HG02884 (cell line): ENCODE data around the gene HRH1.
"Not testable (repeated sequence)": the region's sequence is repeated elsewhere in the genome, so short reads cannot be mapped to it uniquely, and the experiment has no call there.

Experiments used
- ATAC-seq: cut with Tn5 transposase; IDR thresholded peaks from one replicate; pipeline ENCODE4 v1.9.1; 2021; ENCODE audit warnings: mild to moderate bottlenecking, moderate library complexity; ENCODE audit not compliant: unreplicated experiment

HRH1 gene

GRCh38 chr3:11140030-11140712 lies 14.1 kb upstream of the HRH1 start:
- peak; percentile 94 for ATAC-seq

- peak; percentile 25 for ATAC-seq
Observed at GRCh38 chr3:11140713-11141104, 13.6 kb upstream of the HRH1 start.

GRCh38 chr3:11143476-11143875 lies 10.8 kb upstream of the HRH1 start:
- no peak for ATAC-seq

- no peak for ATAC-seq
Observed at GRCh38 chr3:11144996-11145395, 9.3 kb upstream of the HRH1 start.

- ATAC-seq: no peak
Observed at GRCh38 chr3:11145888-11146287, 8.4 kb upstream of the HRH1 start.

- ATAC-seq: no peak
Observed at GRCh38 chr3:11146773-11147660, 7.3 kb upstream of the HRH1 start.

- no peak for ATAC-seq
Observed at GRCh38 chr3:11150256-11150655, 4.0 kb upstream of the HRH1 start.

GRCh38 chr3:11152301-11152700 lies 2.0 kb upstream of the HRH1 start:
- no peak for ATAC-seq

- ATAC-seq: no peak
Observed at GRCh38 chr3:11154953-11155325, 646 bp downstream of the HRH1 start.

- no peak for ATAC-seq
Observed at GRCh38 chr3:11155341-11156025, 1.2 kb downstream of the HRH1 start.

- ATAC-seq: no peak
Observed at GRCh38 chr3:11156026-11156410, 1.7 kb downstream of the HRH1 start.

- no peak for ATAC-seq
Observed at GRCh38 chr3:11157421-11157820, 3.1 kb downstream of the HRH1 start.

GRCh38 chr3:11159421-11159904 lies 5.2 kb downstream of the HRH1 start:
- ATAC-seq: no peak

GRCh38 chr3:11161666-11162065 lies 7.4 kb downstream of the HRH1 start:
- no peak for ATAC-seq

- ATAC-seq: no peak
Observed at GRCh38 chr3:11162401-11163345, 8.4 kb downstream of the HRH1 start.

- no peak for ATAC-seq
Observed at GRCh38 chr3:11164607-11165006, 10.3 kb downstream of the HRH1 start.

- no peak for ATAC-seq
Observed at GRCh38 chr3:11165476-11165875, 11.2 kb downstream of the HRH1 start.

GRCh38 chr3:11166807-11167400 lies 12.6 kb downstream of the HRH1 start:
- not testable (repeated sequence) for ATAC-seq

- ATAC-seq: no peak
Observed at GRCh38 chr3:11167590-11167989, 13.3 kb downstream of the HRH1 start.

GRCh38 chr3:11168406-11168805 lies 14.1 kb downstream of the HRH1 start:
- ATAC-seq: no peak
